ENCODE results near the gene WHRN. TPM values are rescaled to one million over a fixed set of nuclear protein-coding genes. Genes with fewer than 3 reads are reported as not detected.

Gene WHRN
- total RNA-seq, 3 donors from 2014 or later: 2.0 to 5.8 (median 2.2) TPM

DNA sequence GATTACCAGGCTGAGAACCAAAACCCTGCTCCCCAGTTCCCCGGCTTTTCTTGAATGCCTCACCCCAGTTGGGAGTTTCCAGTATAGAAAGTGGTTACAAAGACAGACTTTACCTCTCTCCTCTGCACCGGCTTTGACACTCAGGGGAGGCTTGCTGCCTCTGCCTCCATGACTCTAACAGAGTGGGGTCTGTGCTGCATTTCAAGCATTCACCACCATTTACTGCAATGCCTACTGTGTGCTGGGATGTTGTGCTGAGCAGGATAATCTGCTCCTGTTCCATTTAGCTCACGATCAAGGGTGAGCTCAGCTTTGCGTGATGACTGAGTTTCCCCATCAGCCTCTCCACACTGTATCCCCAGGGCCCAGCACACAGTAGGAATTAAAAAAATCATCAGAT lies 77.6 kb downstream of the WHRN start:
- Mint-ChIP-seq H3K9me3 (no peaks in the 10 kb centered on the region), H3K36me3 (ENCODE audit: insufficient read depth) (no peaks in the 10 kb centered on the region), H3K4me1 (ENCODE audit: low read depth) (no peaks in the 10 kb centered on the region), H3K4me3 (no peak overlapping the region), H3K27me3 (ENCODE audit: low read depth) (peaks cover 3% of the 10 kb centered on the region)
- DNase-seq (no peak), ATAC-seq (no peak)

DNA sequence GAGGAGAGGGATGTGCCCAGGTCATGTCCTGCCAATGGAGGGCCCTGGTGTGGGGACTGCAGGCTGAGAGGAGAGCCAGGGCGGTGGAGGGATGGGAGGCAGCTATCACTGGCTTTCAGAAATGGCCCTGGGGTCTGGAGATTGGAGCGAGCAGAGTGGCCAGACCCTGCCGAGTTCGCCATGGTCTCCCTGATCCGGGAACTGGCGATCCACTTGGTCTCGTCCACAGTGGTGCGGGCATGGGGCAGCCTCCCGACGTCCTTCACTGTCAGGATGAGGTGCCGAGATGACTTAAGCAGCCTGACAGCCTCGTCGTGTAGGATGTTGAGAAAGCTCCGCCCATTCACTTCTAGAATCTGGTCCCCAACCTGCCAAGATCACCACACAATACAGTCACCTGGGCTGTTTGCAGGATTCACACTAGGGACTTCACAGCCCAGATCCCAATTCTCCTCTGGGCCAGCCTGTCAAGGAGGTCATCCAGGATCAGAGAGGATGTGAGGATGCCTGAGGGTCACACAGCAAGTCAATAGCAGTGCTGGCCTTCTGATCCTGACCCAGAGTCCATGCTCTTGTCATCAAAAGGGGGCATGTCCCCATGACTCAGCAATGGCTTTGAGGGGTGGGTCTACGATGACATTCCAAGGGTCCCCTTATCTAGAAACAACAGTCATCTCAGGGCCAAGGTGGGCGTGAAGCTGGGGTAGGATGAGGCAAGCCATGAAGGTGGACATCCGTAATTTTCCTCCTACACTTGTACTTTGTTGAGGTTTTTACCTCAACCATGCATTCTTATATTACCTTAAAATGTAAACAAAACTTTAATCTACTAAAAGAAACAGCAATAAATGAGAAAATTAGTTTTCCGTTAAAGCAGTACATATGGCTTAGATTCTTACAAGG lies 79.0 kb downstream of the WHRN start:
- no peak for ATAC-seq

DNA sequence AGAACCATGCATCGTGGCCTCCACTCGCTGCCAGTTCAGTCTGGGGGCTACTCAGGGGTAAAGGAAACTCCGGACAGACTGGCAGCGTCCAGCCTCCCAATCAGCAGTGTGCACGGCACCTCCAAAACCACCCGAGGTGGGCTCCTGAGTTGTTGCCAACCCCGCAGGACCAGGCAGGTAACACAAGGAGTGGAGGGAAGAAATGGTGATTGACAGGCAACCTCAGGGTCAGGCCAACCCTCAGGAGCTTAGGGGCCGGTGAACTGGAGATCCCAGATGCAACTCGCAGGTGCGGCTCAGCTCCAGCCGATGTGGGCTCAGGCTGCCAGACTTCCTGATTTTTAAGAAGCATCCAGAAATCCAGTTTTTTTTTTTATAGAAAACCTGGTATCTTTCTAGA lies 80.1 kb downstream of the WHRN start:
- H3K27me3 Mint-ChIP-seq (ENCODE audit: low read depth): peaks cover 3% of the 10 kb centered on the region
- no peaks in the 10 kb centered on the region for H3K36me3 Mint-ChIP-seq (ENCODE audit: insufficient read depth)
- no peaks in the 10 kb centered on the region for H3K9me3 Mint-ChIP-seq
- no peak for DNase-seq
- H3K4me3 Mint-ChIP-seq: no peak overlapping the region
- no peaks in the 10 kb centered on the region for H3K4me1 Mint-ChIP-seq (ENCODE audit: low read depth)
- no peak for ATAC-seq

More for the DNA sequence above, 79.0 kb downstream of the WHRN start:
- Mint-ChIP-seq H3K9me3 (no peaks in the 10 kb centered on the region), H3K4me3 (no peak overlapping the region), H3K36me3 (ENCODE audit: insufficient read depth) (no peaks in the 10 kb centered on the region), H3K4me1 (ENCODE audit: low read depth) (no peaks in the 10 kb centered on the region), H3K27me3 (ENCODE audit: low read depth) (peaks cover 3% of the 10 kb centered on the region)
- no peak for DNase-seq

DNA sequence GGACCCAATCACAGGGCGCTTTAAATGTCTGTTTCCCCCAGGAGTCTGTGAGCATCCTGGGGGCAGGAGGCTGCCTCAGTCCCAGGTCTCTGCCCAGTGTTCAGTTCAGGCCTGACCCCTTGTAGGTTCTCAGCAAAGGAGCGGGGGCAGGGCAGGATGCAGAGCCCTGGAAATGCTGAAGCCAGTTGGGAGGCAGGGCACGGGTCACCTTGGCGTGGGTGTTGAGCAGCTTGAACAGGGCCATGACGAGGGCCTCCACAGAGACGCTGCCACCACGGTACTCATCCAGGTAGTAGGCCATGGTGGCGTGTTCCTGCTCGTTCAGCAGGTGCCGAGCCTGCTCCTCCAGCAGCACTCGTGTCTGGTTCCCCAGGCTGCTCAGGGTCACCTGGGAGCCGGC lies 81.1 kb downstream of the WHRN start:
- no peaks in the 10 kb centered on the region for H3K9me3 Mint-ChIP-seq
- H3K36me3 Mint-ChIP-seq (ENCODE audit: insufficient read depth): no peaks in the 10 kb centered on the region
- no peaks in the 10 kb centered on the region for H3K4me1 Mint-ChIP-seq (ENCODE audit: low read depth)
- H3K27me3 Mint-ChIP-seq (ENCODE audit: low read depth): no peaks in the 10 kb centered on the region
- DNase-seq (no peak), ATAC-seq (no peak)
- H3K4me3 Mint-ChIP-seq: no peak overlapping the region

DNA sequence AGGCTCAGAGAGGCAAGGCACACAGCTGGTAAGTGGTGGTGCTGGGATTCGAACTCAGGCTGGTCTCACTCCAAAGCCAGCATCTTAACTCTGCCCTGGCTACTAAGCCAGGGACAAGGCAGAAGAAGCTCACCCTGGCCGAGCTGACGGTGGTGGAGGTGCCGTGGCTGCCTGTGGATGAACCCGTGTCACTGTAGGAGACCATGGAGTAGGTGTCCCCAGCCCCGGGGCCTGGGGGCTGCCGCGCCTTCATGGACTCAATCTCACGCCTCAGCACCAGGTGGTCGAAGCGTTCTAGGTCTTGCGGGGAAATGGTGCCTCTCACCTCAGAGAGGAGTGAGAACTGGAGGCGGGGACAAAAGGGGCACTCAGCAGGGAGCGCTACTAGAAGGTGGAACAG lies 82.1 kb downstream of the WHRN start:
- DNase-seq (no peak), ATAC-seq (no peak)
- Mint-ChIP-seq H3K9me3 (no peaks in the 10 kb centered on the region), H3K4me1 (ENCODE audit: low read depth) (peaks cover 7% of the 10 kb centered on the region), H3K4me3 (no peak overlapping the region), H3K36me3 (ENCODE audit: insufficient read depth) (no peaks in the 10 kb centered on the region), H3K27me3 (ENCODE audit: low read depth) (no peaks in the 10 kb centered on the region)

DNA sequence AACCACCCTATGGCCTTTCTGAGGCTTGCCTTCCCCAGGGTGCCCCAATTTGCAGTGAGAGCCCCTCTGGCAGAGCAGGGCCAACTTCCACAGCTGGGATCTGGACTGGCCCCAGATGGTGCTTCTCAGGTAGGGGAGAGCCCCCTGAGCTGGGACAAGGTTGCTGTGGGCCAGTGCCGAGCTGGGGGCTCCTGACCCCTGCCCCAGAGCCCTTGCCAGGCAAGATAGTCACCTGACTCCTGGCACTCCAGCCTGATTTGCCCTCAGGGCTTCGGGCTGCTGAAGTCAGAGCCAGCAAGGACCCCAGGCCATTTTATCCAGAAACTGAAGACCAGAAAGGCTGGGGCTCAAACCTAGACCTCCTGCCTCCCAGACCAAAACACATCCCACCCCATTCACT lies 84.1 kb downstream of the WHRN start:
- H3K4me1 Mint-ChIP-seq (ENCODE audit: low read depth): peaks cover 16% of the 10 kb centered on the region
- H3K27me3 Mint-ChIP-seq (ENCODE audit: low read depth): no peaks in the 10 kb centered on the region
- H3K36me3 Mint-ChIP-seq (ENCODE audit: insufficient read depth): no peaks in the 10 kb centered on the region
- no peak overlapping the region for H3K4me3 Mint-ChIP-seq
- H3K9me3 Mint-ChIP-seq: no peaks in the 10 kb centered on the region
- DNase-seq: no peak
- ATAC-seq: no peak

DNA sequence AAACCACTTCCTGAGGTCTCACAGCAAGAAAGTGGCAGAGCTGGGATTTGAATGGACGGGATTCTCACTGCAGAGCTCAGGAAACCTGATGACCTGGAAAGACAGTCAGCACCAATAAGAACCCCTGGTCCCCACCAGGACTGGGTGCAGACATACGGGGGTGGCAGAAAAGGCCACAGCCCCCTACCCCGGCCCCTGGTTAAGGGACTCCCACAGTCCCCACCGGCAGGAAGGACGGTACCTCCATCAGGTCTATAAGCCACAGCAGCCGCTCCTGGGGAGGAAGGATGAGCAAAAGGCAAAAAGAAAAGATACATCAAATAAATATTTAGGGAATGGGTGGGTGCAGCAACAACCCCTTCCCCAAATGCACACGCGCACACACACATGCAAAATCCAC lies 85.5 kb downstream of the WHRN start:
- no peaks in the 10 kb centered on the region for H3K9me3 Mint-ChIP-seq
- peaks cover 16% of the 10 kb centered on the region for H3K4me1 Mint-ChIP-seq (ENCODE audit: low read depth)
- H3K4me3 Mint-ChIP-seq: no peak overlapping the region
- H3K27me3 Mint-ChIP-seq (ENCODE audit: low read depth): no peaks in the 10 kb centered on the region
- ATAC-seq: no peak
- no peak for DNase-seq
- H3K36me3 Mint-ChIP-seq (ENCODE audit: insufficient read depth): no peaks in the 10 kb centered on the region

DNA sequence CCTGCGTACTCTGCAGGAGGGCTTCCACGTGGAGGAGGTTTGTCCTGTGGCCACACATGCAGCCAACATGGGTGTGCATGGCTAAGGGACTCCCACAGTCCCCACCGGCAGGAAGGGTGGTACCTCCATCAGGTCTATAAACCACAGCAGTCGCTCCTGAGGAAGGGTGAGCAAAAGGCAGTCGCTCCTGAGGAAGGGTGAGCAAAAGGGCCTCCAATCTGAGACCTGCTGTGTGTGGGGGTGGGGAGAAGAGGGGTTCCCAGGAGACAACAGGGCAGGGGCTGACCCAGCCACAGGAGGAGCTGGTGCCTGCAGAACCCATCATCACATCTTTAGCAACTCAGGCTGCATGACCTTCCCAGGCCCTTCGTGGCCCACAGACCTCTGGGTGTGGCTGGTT lies 87.2 kb downstream of the WHRN start:
- Mint-ChIP-seq H3K9me3 (no peaks in the 10 kb centered on the region), H3K4me1 (ENCODE audit: low read depth) (peaks cover 16% of the 10 kb centered on the region), H3K27me3 (ENCODE audit: low read depth) (no peaks in the 10 kb centered on the region), H3K4me3 (no peak overlapping the region), H3K36me3 (ENCODE audit: insufficient read depth) (no peaks in the 10 kb centered on the region)
- no peak for DNase-seq
- ATAC-seq: no peak

DNA sequence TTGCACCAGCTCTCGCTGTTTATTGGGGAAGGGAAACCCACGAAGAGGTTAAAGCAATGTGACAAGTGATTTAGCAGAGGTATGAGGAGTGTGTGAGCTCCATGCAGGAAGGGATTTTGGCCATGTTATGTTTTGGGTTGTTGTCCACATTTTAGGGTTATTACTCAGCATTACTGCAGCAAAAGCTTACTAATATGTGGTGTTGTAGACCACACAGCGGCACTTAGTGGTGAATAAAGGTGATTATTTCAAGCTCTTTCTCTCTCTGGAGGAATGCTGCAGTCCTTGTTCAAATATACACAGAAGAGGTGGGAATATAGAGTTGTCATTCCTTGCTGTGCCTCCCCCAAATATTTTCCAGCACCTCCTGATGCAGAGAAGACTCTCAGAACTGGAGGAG lies 87.8 kb downstream of the WHRN start:
- no peaks in the 10 kb centered on the region for H3K9me3 Mint-ChIP-seq
- peaks cover 16% of the 10 kb centered on the region for H3K4me1 Mint-ChIP-seq (ENCODE audit: low read depth)
- ATAC-seq (no peak), DNase-seq (no peak)
- no peaks in the 10 kb centered on the region for H3K27me3 Mint-ChIP-seq (ENCODE audit: low read depth)
- no peaks in the 10 kb centered on the region for H3K36me3 Mint-ChIP-seq (ENCODE audit: insufficient read depth)
- no peak overlapping the region for H3K4me3 Mint-ChIP-seq

DNA sequence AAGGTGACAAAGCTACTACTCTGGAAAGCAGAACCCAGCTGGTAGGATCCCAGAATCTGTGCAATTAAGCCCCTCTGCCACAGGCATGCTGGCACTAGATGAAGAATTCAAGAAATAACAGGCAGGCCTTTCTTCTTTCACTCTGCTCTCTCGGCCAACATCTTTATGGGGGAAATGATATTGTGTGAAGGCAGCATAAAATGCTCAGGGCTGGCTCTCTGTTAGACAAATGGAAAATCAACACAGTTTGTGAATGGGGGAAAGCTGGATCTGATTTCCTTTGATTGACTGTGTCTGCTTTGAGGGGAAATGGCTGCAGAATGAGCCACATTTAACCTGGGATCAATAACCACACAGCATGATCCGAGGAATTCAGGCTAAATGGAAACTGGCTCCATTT lies 88.4 kb downstream of the WHRN start:
- Mint-ChIP-seq H3K36me3 (ENCODE audit: insufficient read depth) (no peaks in the 10 kb centered on the region), H3K9me3 (no peaks in the 10 kb centered on the region), H3K4me1 (ENCODE audit: low read depth) (peaks cover 16% of the 10 kb centered on the region), H3K4me3 (no peak overlapping the region), H3K27me3 (ENCODE audit: low read depth) (no peaks in the 10 kb centered on the region)
- no peak for DNase-seq
- no peak for ATAC-seq

DNA sequence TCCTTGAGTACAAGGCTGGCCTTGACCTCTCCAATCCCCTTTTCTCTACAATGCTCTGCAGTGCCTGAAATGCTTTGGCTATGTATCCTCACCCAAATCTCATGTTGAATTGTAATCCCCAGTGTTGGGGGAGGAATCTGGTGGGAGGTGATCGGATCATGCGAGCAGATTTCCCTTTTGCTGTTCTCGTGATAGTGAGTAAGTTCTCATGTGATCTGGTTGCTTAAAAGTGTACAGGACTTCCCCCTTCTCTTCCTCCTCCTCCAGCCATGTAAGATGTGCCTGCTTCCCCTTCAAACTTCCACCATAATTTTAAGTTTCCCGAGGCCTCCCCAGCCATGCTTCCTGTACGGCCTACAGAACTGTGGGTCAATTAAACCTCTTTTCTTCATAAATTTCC lies 89.0 kb downstream of the WHRN start:
- no peak overlapping the region for H3K4me3 Mint-ChIP-seq
- DNase-seq (no peak), ATAC-seq (no peak)
- no peaks in the 10 kb centered on the region for H3K9me3 Mint-ChIP-seq
- H3K27me3 Mint-ChIP-seq (ENCODE audit: low read depth): no peaks in the 10 kb centered on the region
- H3K36me3 Mint-ChIP-seq (ENCODE audit: insufficient read depth): no peaks in the 10 kb centered on the region
- peaks cover 16% of the 10 kb centered on the region for H3K4me1 Mint-ChIP-seq (ENCODE audit: low read depth)

DNA sequence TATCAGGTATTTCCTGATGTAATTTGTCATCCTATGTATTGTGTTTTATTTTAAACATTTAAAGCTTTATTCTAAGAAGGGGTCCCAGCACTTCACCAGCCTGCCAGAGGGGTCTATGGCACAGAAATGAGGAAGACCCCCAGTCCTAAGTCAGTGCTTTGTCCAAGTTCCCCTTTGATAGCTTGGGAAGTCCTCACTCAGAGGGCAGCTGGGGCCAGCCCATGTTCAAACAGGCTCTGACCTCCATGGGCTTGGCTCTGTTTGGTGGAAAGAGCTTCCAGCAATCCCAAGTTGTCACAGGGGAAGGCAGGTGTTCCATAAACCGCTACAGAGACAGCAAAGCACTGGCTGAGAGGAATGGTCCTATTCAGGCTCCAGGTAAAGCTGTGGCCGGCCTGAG lies 90.9 kb downstream of the WHRN start:
- Mint-ChIP-seq H3K27me3 (ENCODE audit: low read depth) (no peaks in the 10 kb centered on the region), H3K4me3 (no peak overlapping the region), H3K9me3 (no peaks in the 10 kb centered on the region), H3K36me3 (ENCODE audit: insufficient read depth) (no peaks in the 10 kb centered on the region), H3K4me1 (ENCODE audit: low read depth) (peaks cover 16% of the 10 kb centered on the region)
- DNase-seq (no peak), ATAC-seq (no peak)

DNA sequence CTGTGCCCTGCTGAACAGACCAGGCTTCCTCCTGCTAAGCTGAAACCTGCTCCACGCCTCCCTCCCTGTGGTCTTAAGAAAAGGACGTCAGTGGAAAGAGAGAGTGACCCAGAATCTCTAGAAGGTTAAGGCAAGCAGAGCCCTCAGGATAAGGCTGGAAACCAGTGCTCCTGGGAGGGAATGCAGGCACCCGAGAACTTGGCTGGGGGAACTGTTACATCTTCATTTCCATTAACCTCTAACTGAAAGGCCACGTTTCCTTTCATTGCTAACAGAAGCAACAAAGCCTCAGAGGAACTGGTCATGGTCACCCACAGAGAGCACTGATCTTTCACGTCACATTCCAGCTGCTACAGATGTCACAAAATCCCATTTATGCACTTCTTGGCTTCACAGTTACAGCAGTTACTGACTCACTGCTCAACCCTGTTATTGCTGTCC lies 91.4 kb downstream of the WHRN start:
- Mint-ChIP-seq H3K27me3 (ENCODE audit: low read depth) (no peaks in the 10 kb centered on the region), H3K4me3 (no peak overlapping the region), H3K9me3 (no peaks in the 10 kb centered on the region), H3K36me3 (ENCODE audit: insufficient read depth) (no peaks in the 10 kb centered on the region), H3K4me1 (ENCODE audit: low read depth) (peaks cover 16% of the 10 kb centered on the region)
- DNase-seq: no peak
- no peak for ATAC-seq

DNA sequence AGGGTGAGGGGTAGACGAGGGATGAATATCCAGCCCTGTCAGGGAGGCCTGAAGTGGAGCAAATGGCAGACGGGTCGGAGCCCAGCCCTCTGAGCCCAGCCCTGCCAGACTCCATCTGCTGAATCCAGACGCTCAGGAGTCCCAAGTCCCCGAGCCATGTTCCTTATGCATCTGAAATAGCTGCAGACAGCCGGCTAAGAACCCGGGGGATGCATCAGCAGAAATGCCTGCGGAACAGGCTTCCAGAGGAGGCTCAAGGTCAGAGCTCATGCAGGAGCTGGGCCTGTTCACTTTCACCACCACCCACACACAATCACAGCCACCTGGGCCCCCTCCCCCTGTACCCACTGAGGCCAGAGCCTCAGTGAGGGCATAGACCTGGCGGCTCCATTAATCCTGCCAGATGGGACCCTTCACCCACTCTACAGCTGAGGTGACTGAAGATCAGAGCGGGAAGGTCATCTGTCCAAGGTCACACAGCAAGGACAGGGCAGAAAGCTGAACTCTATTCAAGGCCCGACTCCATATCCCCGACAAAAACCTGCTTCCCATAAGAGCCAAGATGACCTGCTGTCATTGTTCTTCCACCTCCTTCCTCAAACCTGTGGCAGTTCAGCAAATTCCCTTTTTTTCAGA lies 93.1 kb downstream of the WHRN start:
- DNase-seq (no peak), ATAC-seq (no peak)
- Mint-ChIP-seq H3K36me3 (ENCODE audit: insufficient read depth) (no peaks in the 10 kb centered on the region), H3K27me3 (ENCODE audit: low read depth) (no peaks in the 10 kb centered on the region), H3K4me3 (no peak overlapping the region), H3K4me1 (ENCODE audit: low read depth) (no peaks in the 10 kb centered on the region), H3K9me3 (no peaks in the 10 kb centered on the region)

DNA sequence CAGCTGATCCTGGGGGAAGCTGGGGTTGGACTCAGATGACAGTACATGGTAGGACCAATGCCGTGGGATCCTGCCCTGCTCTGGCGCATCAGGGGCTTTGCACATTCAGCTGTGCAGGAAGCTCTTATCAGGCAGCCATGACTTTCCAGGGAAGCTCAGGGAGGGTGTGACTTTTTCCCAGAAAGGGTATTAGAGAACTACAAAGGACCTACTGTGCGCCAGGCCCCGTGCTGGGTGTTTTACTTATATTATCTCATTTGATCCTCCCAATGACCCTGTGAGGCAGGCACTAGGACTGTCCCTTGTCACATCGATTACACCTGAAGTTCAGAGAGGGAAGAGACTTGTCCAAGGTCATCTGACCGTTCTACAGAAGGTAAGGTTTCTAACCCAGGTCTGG lies 93.8 kb downstream of the WHRN start:
- Mint-ChIP-seq H3K27me3 (ENCODE audit: low read depth) (no peaks in the 10 kb centered on the region), H3K36me3 (ENCODE audit: insufficient read depth) (no peaks in the 10 kb centered on the region), H3K4me1 (ENCODE audit: low read depth) (no peaks in the 10 kb centered on the region), H3K4me3 (no peak overlapping the region), H3K9me3 (no peaks in the 10 kb centered on the region)
- no peak for ATAC-seq
- no peak for DNase-seq
